GM12873 (cell line): ENCODE data around the gene ID1.
A peak's percentile ranks its signal among the peaks of the same experiment; 100 is the strongest.

Experiments used
- CTCF ChIP-seq: IDR thresholded peaks from 2 replicates; pipeline ENCODE4 v1.5.1; 2012; ENCODE audit warnings: low read depth, mild to moderate bottlenecking, moderate library complexity, low read length, control low read depth; ENCODE audit not compliant: insufficient read depth; ENCODE audit errors: missing control alignments

The ID1 gene

DNA sequence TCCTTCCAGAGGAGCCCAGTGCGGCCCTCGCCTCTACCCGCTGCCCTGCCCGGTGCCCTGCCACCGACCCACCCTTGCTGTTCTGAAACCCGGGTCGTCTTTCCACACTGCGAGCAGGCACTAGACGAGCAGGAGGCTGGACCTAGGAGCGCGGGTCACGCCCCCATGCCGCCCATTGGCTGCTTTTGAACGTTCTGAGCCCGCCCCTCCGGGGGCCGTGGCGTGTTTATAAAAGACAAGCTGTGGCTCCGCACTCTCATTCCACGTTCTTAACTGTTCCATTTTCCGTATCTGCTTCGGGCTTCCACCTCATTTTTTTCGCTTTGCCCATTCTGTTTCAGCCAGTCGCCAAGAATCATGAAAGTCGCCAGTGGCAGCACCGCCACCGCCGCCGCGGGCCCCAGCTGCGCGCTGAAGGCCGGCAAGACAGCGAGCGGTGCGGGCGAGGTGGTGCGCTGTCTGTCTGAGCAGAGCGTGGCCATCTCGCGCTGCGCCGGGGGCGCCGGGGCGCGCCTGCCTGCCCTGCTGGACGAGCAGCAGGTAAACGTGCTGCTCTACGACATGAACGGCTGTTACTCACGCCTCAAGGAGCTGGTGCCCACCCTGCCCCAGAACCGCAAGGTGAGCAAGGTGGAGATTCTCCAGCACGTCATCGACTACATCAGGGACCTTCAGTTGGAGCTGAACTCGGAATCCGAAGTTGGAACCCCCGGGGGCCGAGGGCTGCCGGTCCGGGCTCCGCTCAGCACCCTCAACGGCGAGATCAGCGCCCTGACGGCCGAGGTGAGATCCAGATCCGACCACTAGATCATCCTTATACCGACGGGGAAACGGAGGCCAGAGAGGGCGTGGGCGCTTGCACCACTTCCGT lies at the start of gene ID1:
Gene ID1 (plus strand): TSS at position 259 of the 871 bp plus-strand sequence. CDS start 99 bp downstream, at position 358.
- no peak for TF ChIP-seq CTCF

DNA sequence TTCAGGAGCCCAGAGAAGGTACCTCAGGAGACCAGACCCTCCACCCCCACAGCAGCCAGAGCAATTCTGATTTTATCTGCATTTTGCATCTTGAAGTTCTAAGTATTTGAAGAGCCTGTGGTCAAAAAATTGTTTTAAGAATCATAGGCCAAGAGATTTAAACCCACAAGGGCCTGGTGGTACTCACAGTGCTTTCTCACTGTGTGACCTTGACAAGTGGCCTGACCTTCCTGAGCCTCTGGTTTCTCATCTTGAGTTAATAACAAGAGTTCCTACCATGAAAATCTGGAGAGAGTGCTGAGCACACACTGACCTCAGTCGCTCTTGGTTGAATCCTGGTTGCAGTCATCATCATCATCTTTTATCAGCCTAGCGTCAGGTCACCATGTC lies 45.4 kb upstream of the ID1 start:
- TF ChIP-seq CTCF = no peak

GRCh38 chr20:31560094-31560745 lies 44.9 kb upstream of the ID1 start:
- TF ChIP-seq CTCF = peak; percentile 92

DNA sequence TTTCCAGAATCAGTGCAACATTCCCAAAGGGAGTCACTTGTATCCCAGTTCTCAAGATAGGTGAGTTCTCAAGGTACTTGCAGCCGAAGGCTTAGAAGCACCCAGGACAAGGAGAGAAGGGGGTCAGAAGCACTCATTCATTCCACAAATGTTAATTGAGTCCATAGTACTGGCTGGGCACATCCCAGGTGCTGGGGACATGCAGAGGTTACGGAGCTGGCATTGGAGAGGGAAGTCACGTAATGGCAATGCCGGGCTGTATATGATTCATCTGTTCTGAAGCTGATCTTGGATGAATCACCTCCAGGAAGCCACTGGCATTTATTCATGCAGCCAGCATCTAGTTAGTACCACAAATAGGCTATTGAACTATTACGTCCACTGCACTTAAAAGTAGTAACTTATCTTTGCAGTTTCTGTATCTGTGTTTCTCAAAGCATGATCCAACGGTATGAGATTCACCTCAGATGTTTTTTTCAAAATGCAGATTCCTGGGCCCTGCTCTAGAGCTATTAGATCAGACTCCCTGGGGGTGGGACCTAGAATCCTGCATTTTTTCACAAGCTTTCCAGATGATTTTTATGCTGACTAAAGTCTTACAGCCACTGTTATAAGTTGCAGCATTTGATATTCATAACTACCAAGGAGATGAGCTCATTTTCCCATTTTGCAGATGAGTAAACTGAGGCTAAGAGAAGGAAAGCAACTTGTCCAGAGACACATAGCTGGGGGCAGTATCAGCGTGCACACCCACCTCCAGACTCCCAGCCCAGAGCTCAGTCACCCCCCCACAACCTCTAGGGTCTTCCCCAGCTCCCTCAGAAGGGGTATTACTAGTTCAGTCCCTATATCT lies 44.1 kb upstream of the ID1 start:
- no peak for TF ChIP-seq CTCF

DNA sequence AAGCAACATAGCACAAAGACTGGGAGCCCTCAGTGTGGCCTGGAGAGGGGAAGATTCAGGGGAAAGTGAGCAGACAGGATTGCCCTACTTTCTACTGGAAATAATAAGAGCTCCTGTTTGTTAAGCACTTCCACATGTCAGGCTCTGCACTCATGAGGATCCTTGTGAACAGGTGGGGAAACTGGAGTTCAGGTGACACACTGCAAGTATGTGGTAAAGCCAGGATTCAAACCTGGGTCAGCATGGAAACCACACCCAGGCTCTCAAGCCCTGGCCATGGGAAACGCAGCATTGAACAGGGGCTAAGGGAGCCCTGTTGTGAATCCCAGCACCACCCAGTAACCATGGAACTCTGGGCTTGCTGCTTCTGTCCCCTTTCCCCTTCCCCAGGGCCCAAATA lies 42.8 kb upstream of the ID1 start:
- TF ChIP-seq CTCF = no peak

GRCh38 chr20:31564284-31564683 lies 40.8 kb upstream of the ID1 start:
- TF ChIP-seq CTCF = no peak
